Embryonic facial prominence (tissue), 1 donor: ENCODE results near the gene AGRN.

Source experiments
- DNase-seq: peaks from one replicate; pipeline ENCODE4 v3.0.0-alpha.2; 2016; ENCODE audit errors: extremely low spot score

The AGRN gene

DNA sequence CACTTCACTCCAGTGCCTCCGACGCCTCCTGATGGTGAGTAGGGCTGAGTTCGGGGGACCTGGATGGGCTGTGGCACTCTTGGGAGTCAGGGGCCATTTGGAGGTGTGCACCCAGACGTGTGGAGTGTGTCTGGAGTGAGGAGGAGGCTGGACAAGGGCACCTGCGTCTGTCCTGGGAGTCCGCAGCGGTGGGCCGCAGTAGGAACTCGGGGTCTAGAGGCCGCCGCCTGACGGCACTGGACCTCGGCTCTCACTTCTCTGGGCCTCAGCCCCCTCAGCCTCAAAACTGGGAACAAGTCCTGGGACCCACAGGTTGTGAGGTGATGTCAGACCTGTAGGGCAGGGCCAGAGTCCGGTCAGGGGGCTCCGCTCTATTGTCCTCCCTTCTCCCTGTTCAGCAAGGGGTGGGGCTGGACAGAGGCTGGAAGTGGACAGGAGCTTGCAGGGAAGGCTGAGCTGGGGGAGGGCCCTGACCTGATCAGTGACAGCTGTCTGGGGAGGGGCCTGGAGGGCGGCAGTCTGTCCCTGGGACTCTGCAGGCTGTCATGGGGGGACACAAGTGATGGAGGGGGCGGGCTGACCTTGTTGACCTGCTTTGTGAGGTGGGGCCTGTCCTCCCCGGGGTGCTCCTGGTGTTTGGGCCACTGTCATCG is 15.5 kb downstream of the AGRN start:
- DNase-seq, result no peak

DNA sequence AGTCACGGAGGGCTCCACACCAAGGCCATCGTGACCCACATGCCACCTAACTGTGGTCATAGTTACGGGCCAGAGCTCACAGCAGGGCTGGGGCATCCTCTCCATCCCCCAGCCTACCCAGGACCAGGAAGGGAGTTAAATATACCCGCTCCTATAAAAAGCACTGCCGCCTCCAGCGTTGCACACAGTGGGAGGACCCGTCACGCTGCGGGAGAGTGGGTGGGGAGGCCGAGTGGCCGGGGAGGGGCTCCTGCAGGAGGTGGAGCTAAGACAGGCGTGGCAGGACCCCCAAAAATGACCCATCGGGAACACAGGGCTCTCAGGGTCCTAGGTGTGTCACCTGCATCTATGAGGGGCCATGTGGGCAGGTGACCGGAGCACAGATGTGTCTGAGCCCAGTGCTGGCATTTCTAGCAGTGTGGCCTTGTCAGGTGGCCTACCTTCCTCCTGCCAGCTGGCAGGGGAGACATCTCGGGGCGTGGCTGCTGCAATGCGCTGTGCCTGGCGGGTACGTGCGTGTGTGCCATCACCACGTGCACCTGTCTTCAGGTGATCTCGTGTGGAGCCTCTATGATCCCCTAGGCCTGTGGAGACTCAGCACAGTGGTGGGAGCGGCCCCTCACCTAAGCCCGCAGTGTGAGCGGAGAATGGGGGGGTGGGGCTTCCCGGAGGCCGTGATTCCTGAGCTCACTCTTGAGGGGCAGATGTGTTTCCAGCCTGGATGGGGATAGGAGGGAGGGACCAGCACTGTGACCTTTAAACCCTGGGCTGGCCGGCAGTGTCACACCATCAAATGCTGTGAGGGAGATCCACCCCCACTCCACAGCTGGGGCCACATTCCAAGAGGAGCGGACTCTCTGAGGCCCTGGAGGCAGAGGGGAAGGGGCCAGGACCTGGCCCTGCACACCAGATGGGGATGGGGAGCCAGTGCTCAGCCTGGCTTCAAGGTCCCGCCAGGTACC is 17.7 kb downstream of the AGRN start:
- no peak for DNase-seq

DNA sequence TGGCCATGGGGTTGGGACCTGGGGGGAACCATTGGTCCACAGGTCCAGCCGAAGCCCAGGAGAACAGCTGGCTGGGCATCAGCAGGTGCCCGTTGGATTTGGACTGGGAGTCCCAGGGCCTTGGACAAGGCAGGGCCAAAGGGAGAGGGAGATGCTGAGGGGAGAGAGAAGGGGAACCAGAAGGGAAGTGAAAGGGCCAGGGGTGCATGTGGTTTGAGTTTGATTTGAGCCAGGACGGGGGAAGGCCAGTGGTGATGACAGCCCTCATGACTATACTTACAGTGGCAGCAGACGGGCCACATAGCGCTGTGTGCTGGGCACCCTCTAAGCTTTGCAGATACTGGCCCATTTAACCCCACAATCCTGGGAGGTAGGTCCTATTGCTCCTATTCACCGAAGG is 18.8 kb downstream of the AGRN start:
- no peak for DNase-seq

DNA sequence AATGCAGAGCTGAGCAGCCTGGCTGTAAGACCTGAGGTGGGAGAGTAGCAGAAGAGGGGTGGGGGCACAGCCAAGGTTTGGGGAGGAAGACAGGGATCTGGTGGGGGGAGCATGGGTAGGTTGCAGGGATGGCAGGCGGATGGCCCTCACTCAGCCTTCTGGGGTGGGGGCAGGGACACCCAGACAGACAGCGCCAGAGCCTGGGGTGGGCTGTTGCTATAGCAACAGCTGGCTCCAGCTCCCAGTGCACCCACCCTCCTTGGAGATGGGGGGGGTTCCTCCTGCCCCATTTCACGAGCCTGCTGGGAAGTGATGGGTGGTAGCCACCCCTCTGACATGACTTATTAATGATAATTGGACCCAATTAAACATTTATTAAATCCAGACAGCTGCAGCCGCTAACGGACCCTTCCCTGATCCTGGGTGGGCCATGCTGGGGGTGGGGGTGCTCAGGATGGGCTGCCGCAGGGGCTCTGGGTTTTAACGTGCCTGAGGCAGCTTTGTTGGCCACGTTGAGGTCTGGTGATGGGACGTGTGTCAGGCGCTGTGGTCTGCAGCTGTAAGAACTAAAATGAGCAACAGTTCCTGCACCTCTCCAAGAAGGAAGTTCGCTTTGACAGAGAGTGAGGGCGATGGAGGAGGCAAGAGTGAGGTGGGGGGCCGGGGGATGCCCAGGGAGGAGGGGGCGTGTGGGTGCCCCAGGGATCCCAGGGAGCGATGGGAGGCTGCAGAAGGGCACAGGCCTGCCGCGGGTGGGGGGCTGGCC is 19.4 kb downstream of the AGRN start:
- DNase-seq, result no peak

- peak; percentile 53 for DNase-seq
Measured at GRCh38 chr1:1040004-1040991, 20.4 kb downstream of the AGRN start.

GRCh38 chr1:1041092-1041523 is 21.2 kb downstream of the AGRN start:
- DNase-seq, result no peak

GRCh38 chr1:1041873-1042272 is 22.0 kb downstream of the AGRN start:
- DNase-seq, result no peak

DNA sequence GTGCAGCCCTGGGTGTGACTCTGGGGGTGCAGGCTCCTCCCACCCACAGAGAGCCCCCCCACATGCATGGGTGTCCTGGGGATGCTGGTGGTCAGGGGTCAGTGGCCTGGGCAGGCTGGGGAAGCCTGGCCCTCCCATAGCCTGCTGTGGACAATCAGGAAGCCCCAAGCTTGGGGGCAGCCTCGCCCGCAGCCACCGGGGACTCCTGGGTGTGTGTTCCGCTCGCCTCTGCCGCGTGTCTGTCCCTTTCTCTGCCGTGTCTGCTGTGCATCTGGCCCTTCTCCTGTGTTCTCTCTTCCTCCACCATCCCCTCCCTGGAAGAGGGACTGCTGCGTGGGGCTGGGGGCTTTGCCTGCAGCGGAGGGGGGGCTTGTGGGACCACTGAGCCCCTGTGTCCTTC is 22.9 kb downstream of the AGRN start:
- DNase-seq, result no peak

DNA sequence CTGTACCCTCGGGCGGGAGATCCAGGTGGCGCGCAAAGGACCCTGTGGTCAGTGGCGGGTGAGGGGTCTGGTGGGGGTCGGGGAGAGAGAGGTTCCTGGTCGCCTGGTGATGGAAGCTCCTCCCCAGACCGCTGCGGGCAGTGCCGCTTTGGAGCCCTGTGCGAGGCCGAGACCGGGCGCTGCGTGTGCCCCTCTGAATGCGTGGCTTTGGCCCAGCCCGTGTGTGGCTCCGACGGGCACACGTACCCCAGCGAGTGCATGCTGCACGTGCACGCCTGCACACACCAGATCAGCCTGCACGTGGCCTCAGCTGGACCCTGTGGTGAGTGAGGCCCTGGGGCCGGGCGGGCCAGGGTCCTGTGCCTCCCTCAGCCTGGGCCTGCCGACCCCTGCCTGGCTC is 23.5 kb downstream of the AGRN start:
- DNase-seq, result no peak

DNA sequence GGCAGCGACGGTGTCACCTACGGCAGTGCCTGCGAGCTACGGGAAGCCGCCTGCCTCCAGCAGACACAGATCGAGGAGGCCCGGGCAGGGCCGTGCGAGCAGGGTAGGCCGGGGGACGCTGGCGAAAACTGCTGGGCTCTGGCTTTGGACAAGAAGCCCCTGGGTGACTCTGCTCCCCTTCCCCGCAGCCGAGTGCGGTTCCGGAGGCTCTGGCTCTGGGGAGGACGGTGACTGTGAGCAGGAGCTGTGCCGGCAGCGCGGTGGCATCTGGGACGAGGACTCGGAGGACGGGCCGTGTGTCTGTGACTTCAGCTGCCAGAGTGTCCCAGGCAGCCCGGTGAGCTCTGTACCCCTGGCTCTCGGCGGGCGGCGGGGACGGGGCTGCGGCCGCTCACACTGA is 24.0 kb downstream of the AGRN start:
- no peak for DNase-seq

DNA sequence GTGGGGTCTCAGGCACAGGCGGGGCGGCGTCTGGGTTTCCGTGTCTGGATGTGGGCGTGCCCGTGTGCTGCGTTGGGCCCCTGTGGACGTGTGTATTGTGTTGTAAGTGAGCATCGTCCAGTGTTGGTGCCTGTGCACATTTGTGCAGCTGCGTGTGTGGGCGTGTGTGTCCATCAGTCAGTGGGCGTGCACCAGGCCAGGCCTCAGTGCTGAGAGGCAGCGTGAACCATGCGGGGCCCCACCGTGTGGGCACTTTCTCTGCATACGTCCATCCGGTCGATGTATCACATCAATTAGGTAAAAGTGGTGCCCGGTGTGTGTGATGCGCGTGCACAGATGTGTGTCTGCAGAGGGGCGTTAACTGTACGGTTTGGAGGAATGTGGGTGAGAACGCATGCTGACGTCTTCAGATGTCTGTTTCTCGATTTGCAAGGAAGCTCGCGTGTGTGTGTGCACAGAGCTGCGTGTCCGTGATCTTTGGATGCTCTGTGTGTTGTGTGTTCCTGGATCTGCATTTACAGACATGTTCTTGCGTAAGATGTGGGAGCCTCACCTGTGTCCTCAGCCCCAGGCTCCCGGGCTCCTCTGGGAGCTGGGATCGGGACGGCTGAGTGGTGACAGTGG is 24.6 kb downstream of the AGRN start:
- no peak for DNase-seq

DNA sequence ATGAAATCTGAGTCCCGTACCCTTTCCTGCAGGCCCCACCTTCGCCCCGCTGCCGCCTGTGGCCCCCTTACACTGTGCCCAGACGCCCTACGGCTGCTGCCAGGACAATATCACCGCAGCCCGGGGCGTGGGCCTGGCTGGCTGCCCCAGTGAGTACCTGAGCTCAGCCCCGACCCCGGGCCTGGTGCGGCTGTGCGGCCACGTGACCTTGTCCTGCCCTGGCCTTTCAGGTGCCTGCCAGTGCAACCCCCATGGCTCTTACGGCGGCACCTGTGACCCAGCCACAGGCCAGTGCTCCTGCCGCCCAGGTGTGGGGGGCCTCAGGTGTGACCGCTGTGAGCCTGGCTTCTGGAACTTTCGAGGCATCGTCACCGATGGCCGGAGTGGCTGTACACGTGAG is 25.2 kb downstream of the AGRN start:
- DNase-seq, result no peak

DNA sequence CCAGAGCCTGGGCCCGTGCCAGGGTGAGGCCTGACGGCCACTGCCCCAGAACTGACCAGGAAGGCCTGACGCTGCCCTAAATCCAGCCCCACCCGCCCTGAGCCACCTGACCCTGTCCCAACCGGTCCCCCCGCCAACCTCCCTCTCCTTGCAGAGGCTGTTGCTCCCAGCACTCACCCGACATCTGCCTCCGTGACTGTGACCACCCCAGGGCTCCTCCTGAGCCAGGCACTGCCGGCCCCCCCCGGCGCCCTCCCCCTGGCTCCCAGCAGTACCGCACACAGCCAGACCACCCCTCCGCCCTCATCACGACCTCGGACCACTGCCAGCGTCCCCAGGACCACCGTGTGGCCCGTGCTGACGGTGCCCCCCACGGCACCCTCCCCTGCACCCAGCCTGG is 26.3 kb downstream of the AGRN start:
- DNase-seq, result no peak

DNA sequence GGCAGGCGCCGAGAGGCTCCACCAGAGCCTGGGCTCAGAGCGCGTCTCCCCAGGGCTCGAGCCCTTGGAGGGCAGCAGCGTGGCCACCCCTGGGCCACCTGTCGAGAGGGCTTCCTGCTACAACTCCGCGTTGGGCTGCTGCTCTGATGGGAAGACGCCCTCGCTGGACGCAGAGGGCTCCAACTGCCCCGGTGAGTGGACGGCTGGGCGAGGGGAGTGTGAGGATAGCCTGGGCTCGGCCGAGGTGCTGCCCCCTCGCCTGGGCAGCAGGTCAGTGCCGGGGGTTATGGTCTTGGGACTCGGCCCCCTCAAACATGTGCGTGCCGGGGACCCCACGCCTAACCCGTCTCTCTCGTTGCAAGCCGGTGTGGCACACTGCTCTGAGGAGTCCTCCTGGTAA is 26.8 kb downstream of the AGRN start:
- DNase-seq, result no peak

DNA sequence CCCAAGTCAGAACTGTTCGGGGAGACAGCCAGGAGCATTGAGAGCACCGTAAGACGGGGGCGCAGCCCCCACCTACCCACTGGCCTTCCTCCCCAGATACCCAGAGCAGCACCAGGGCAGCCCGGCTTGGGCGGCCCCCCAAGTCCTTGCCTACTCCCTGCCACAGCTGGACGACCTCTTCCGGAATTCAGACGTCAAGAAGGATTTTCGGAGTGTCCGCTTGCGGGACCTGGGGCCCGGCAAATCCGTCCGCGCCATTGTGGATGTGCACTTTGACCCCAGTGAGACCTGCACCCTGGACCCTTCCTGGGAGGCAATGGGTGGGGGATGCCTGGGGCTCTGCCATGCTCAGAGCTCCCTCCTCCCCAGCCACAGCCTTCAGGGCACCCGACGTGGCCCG is 27.5 kb downstream of the AGRN start:
- no peak for DNase-seq

DNA sequence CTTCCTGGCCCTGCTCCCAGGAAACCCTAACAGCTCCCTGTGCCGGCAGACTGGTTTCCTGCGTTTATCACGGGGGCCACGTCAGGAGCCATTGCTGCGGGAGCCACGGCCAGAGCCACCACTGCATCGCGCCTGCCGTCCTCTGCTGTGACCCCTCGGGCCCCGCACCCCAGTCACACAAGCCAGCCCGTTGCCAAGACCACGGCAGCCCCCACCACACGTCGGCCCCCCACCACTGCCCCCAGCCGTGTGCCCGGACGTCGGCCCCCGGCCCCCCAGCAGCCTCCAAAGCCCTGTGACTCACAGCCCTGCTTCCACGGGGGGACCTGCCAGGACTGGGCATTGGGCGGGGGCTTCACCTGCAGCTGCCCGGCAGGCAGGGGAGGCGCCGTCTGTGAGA is 28.0 kb downstream of the AGRN start:
- no peak for DNase-seq

- no peak for DNase-seq
Measured at GRCh38 chr1:1048765-1049164, 28.8 kb downstream of the AGRN start.

DNA sequence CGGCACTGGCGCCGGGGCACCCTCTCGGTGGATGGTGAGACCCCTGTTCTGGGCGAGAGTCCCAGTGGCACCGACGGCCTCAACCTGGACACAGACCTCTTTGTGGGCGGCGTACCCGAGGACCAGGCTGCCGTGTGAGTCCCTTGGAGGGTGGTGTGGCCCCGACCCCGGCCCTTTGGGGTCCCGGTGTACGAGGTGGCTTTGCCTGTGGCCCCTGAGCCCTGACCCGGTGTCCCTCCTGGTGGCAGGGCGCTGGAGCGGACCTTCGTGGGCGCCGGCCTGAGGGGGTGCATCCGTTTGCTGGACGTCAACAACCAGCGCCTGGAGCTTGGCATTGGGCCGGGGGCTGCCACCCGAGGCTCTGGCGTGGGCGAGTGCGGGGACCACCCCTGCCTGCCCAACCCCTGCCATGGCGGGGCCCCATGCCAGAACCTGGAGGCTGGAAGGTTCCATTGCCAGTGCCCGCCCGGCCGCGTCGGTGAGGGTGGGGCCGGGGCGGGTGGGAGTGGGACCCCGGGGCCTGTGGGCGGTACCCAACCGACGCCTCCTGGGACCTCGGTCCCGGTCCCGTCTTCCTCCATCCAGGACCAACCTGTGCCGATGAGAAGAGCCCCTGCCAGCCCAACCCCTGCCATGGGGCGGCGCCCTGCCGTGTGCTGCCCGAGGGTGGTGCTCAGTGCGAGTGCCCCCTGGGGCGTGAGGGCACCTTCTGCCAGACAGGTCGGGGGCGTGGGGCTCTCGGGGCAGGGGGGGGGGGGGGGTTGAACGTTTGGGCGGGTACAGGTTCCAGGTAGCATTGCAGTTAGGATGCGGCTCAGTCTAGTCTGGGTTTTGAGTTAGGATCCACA is 29.6 kb downstream of the AGRN start:
- no peak for DNase-seq

- no peak for DNase-seq
Measured at GRCh38 chr1:1050577-1051052, 30.7 kb downstream of the AGRN start.
